ENCODE data around the gene NFKB2.
A peak's percentile ranks its signal among the peaks of the same experiment; 100 is the strongest.

NFKB2 gene

GRCh38 chr10:102395400-102396316 is at the start of gene NFKB2:
Gene NFKB2, plus strand, starts transcription at chr10:102395705. Its CDS starts 255 bp downstream, at chr10:102395960.
- peak; percentile 79 for DNase-seq

- DNase-seq: peak; percentile 31
Measured at GRCh38 chr10:102347236-102347828, 48.2 kb upstream of the NFKB2 start.

GRCh38 chr10:102352066-102352715 is 43.3 kb upstream of the NFKB2 start:
- peak; percentile 63 for DNase-seq

DNA sequence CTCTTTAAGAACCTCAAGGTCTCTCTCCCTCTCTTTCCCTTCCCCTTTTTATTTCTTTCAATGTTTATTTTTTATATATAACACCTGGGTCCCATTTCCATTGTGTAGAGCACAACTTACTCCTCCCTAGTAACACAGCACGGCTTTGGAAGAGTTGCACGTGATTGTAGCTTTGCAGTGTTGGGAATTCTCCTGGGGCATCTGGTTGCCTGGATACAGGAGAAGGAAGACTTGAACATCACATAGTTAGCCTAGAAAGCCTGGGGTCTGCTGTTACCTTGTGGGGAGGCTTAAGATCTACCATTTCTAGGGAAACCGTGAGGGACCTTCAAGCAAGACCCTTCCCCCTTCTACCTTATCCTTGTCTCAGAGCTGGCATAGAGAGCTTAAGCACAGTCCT is 41.1 kb upstream of the NFKB2 start:
- no peak for DNase-seq

- DNase-seq: peak; percentile 35
Measured at GRCh38 chr10:102358712-102359382, 36.7 kb upstream of the NFKB2 start.

DNA sequence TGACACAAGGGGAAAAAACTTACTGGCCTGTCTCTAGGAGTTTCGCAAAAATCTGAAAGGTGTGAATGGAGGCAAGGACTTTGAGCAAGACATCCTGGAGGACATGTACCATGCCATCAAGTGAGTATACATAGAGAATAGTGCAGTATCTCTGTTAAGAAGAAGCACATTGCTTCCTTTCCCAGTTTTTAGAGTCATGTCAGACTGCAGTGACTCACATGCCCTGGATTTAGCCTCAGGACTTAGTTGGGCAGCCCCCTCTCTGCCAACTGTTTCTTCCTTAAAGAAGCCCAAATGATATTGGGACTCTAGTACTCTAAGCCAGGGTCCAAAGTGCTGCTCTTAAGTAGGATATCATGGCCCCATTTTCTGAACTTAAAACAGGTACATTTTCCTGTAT is 28.1 kb upstream of the NFKB2 start:
- DNase-seq: no peak

DNA sequence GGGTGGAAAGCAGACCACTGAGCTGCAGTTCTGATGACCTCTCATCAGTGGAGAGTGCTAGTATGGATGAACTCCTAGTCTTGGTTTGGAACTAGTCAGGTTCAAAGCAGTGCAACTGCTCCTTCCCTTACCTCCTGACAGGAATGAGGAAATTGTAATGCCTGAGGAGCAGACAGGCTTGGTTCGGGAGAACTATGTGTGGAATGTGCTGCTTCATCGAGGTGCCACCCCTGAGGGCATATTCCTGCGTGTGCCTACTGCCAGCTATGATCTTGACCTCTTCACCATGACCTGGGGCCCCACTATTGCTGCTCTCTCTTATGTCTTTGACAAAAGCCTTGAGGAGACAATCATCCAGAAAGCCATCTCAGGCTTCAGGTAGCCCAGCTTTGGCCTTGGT is 27.4 kb upstream of the NFKB2 start:
- DNase-seq: no peak

- no peak for DNase-seq
Measured at GRCh38 chr10:102371295-102371694, 24.2 kb upstream of the NFKB2 start.

DNA sequence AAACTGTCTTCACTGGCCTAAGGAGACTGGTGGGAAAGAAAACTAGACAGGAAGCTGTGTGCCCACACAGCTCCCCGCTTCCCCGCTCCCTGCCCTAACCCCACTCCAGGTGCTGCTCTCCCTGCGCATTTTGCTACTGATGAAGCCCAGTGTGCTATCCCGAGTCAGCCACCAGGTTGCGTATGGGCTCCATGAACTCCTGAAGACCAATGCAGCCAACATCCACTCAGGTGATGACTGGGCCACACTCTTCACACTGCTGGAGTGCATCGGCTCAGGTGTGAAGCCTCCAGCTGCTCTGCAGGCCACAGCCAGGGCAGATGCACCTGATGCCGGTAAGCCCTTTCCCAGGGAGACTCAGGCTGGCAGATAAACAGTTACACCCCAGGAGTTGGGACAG is 20.3 kb upstream of the NFKB2 start:
- DNase-seq: no peak

DNA sequence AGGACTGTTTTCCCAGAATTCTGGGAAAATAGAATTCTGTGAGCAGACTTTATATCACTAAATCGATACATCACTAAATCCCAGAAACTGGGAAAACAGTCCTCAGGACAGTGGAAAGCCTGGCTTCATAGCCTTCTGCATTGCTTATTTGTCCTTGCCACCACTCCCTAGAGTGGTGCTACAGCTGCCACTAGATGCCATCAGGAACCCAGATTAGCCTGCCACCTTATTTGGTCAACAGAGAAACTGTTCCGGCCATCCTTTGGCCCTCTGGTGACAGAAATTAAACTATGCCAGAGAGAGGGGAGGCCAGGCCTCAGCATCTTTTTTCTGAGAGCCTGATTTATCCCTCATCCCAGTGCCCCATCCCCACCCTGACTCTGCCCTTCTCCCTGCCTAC is 19.6 kb upstream of the NFKB2 start:
- DNase-seq: no peak

DNA sequence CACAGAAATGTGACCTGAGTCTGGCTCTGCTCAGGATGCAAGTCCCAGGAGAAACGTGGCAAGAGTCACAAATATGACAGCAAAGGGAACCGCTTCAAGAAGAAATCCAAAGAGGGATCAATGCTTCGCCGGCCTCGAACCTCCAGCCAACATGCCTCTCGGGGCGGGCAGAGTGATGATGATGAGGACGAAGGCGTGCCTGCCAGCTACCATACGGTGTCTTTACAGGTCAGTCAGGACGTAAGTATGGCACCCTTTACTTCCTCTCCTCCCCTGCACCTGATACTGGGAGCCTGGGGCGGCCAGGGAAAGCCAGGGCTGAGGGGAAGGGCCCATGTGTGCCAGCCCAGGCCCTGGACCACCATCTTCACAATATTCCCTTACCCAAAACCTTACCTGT is 18.6 kb upstream of the NFKB2 start:
- no peak for DNase-seq

DNA sequence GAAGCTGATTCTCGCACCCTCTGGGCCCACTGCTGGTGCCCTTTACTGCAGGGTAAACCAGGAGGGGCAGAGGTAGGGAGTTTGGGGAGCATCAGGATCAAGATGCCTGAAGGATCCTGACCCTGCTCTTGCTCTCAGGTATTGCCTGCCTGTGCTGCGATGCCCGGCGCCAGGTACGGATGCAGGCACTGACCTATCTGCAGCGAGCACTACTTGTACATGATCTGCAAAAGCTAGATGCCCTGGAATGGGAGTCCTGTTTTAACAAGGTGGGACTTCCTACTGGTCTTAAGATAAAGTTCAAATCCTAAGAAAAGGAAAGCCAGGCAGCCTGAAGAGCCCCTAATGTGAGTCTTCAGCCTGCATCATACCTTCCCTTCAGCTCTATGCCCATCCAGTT is 16.1 kb upstream of the NFKB2 start:
- DNase-seq: no peak

GRCh38 chr10:102381983-102382382 is 13.5 kb upstream of the NFKB2 start:
- DNase-seq: no peak

DNA sequence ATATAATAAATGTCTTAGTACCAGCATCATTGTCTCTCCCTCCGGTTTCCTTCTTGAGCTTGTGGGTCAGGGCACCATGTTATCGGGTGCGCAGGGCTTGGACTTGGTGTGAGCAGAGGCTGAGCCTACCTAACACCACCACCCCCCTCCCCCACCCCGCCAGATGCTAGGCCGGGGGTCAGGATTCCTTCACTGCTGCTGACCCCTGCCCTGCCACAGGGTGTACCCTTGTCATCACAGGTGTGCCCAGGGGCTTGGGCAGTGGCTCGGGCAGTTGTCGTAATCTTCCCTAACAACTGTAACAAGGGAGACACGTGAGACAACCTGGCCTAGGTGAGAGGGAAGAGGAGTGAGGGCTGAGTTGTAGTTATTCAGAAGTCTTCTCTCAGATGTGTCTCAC is 12.6 kb upstream of the NFKB2 start:
- no peak for DNase-seq

GRCh38 chr10:102384053-102384452 is 11.5 kb upstream of the NFKB2 start:
- DNase-seq: no peak

DNA sequence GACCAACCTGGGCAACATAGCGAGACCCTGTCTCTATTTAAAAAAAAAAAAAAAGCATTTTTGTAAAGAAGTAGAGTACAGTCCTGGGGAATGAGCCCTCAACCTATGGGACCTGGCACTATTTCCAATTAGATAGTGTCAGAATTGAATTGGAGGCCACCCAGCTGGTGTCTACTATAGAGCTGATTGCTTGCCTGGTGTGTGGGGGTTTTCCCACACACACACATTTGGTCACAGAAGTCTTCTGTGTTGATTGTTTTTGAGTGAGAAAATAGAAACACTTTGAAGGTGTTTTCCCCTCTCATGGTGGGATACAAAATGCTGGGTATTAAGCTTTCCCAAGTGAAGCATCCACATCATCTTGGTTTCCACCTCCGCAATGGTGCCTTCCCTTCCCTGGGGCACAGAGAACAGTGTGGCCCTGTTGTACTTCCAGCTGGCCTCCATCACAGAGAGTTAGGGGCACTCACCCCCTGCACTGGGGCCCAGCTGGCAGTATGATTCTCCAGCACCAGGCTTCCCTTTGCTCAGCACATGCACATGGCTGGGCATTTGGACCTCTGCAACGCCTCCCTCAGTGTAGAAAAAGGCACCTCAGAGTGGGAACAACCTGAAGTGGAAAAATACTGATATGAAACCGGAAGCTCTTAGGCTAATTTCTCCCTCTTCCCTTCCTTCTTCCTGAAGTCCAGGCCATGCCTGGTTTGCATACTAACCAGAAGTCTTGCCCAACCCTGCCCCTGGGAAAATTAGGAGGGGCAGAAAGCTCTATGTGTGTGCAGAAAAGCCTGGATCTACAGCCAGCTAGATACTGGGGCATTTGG is 10.7 kb upstream of the NFKB2 start:
- DNase-seq: no peak

GRCh38 chr10:102389894-102390293 is 5.6 kb upstream of the NFKB2 start:
- DNase-seq: no peak

DNA sequence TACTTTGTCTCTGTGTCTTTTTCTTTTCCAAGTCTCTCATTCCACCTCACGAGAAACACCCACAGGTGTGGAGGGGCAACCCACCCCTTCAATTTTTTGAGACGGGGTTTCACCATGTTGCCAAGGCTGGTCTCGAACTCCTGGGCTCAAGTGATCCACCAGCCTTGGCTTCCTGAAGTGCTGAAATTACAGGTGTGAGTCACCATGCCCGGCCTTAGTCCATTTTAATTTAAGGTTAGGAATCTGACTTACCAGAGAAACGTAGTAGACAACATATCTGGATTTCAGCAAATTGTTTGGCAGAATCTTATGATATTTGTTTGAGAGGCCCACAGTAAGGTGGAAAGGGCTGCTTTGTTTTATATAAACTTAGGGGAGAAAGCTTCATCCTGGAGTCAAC is 3.2 kb upstream of the NFKB2 start:
- no peak for DNase-seq

GRCh38 chr10:102393411-102394078 is 2.0 kb upstream of the NFKB2 start:
- no peak for DNase-seq

GRCh38 chr10:102394079-102394800 is 1.3 kb upstream of the NFKB2 start:
- peak; percentile 88 for DNase-seq

- DNase-seq: no peak
Measured at GRCh38 chr10:102394801-102395399, 605 bp upstream of the NFKB2 start.

All from fibroblast of upper back skin (primary cell).